GM19468 (cell line): ENCODE measurements around the gene RNF220.

ENCODE experiments used
- ATAC-seq: cut with Tn5 transposase; IDR thresholded peaks from one replicate; pipeline ENCODE4 v1.9.1; 2021; ENCODE audit warnings: mild to moderate bottlenecking, moderate library complexity, moderate number of reproducible peaks; ENCODE audit not compliant: unreplicated experiment; ENCODE audit errors: extremely low read depth

Gene RNF220

GRCh38 chr1:44643721-44644334 lies 238.8 kb downstream of the RNF220 start:
- no peak for ATAC-seq

GRCh38 chr1:44644806-44645205 lies 239.8 kb downstream of the RNF220 start:
- no peak for ATAC-seq

- no peak for ATAC-seq
Measured at GRCh38 chr1:44645476-44646244, 240.6 kb downstream of the RNF220 start.

- ATAC-seq, result no peak
Measured at GRCh38 chr1:44646261-44647110, 241.4 kb downstream of the RNF220 start.

- ATAC-seq, result no peak
Measured at GRCh38 chr1:44647896-44648295, 242.8 kb downstream of the RNF220 start.

- ATAC-seq, result no peak
Measured at GRCh38 chr1:44648529-44649250, 243.6 kb downstream of the RNF220 start.

GRCh38 chr1:44649788-44650158 lies 244.7 kb downstream of the RNF220 start:
- no peak for ATAC-seq

- no peak for ATAC-seq
Measured at GRCh38 chr1:44650159-44650831, 245.2 kb downstream of the RNF220 start.

- no peak for ATAC-seq
Measured at GRCh38 chr1:44651069-44651468, 246.0 kb downstream of the RNF220 start.

GRCh38 chr1:44652445-44653106 lies 247.5 kb downstream of the RNF220 start:
- ATAC-seq, result no peak

GRCh38 chr1:44653107-44653964 lies 248.3 kb downstream of the RNF220 start:
- no peak for ATAC-seq

GRCh38 chr1:44654621-44655187 lies 249.6 kb downstream of the RNF220 start:
- ATAC-seq, result no peak

GRCh38 chr1:44655609-44656008 lies 250.6 kb downstream of the RNF220 start:
- ATAC-seq, result no peak

GRCh38 chr1:44659566-44659965 lies 254.5 kb downstream of the RNF220 start:
- ATAC-seq, result no peak

GRCh38 chr1:44660176-44660575 lies 255.1 kb downstream of the RNF220 start:
- ATAC-seq, result no peak

- ATAC-seq, result no peak
Measured at GRCh38 chr1:44661781-44662682, 257.0 kb downstream of the RNF220 start.

GRCh38 chr1:44662683-44663030 lies 257.6 kb downstream of the RNF220 start:
- no peak for ATAC-seq
